SH-SY5Y (cell line): Measurements from ENCODE around the gene CKAP5.

Experiments used
- GATA2 ChIP-seq: IDR thresholded peaks from 2 replicates; pipeline ENCODE4 v1.6.1; 2011; ENCODE audit warnings: mild to moderate bottlenecking, low read depth, low read length
- GATA3 ChIP-seq: IDR thresholded peaks from 2 replicates; pipeline ENCODE4 v1.6.1; 2011; ENCODE audit warnings: low read depth, mild to moderate bottlenecking, low read length, moderate library complexity

DNA sequence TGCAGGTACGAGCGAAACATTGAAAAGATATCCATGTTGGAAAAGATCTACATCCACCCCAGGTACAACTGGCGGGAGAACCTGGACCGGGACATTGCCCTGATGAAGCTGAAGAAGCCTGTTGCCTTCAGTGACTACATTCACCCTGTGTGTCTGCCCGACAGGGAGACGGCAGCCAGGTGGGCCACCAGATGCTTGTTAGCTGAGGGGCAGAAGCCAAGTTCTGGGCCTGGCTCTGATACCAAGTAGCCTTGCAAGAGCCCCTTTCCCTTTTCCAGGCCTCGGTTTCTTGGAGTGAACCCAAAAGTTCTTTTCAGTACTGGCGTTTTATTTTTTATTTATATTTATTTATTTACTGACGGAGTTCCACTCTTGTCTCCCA lies 117.4 kb downstream of the CKAP5 start:
- no peak for TF ChIP-seq GATA3
- no peak for TF ChIP-seq GATA2
